ENCODE results near the gene RAP2A.

RAP2A gene

DNA sequence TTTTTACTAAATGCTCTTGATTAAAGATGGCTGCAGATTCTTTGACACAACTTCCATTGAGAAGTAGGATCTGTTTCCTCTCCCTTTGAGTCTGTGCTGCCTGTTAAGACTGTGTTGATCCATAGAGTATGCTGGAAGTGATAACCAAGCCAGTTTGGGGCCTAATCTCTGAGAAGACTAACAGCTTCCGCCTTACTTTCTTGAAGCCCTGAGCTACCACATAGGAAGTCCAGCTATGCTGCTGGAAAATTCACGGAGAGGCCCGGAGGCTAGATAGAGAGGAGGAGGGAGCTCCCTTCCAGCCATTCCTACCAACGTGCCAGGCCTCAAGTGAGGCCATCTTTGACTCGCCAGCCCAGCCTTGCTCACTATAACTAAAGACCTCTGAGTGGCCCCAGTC, 12.5 kb downstream of the RAP2A start:
- DNase-seq (ENCODE audit: low read depth, low spot score): no peak

- no peak for DNase-seq (ENCODE audit: low read depth, low spot score)
Observed at GRCh38 chr13:97448503-97449251, 14.7 kb downstream of the RAP2A start.

DNA sequence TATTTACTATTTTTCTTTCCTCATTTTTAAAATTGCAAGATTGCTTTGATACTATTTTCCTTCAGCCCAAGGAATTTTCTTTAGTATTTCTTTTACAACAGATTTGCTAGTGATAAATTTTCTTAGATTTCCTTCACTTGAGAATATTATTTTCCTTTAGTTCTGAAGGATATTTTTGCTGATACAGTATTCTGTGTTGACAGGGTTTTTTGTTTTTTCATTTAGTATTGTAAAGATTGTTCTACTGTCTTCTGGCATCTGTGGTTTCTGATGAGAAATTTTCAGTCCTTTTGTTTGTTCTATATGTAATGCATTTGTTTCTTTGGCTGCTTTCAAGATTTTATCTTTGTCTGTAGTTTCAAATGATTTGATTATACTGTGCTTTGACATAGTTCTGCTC, 20.7 kb downstream of the RAP2A start:
- no peak for DNase-seq (ENCODE audit: low read depth, low spot score)

DNA sequence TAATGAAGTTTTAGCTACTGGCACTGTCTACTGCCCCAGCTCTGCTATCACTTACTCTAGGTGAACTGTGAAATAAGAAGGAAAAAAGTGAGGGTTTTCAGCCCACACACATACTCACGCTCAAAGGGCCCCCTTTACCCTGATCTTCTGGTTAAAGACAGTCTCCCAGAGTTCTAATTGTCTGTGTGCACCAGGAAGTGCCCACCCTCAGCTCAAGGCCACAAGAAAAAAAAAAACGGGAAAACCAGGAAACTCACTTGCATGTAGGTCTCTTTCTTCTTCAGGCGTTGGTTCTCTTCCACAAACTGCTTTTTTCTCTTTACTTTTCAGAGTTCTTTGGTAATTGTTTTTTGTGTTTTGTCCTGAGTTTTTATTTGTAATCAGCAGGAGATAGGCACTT, 22.1 kb downstream of the RAP2A start:
- DNase-seq (ENCODE audit: low read depth, low spot score): no peak

DNA sequence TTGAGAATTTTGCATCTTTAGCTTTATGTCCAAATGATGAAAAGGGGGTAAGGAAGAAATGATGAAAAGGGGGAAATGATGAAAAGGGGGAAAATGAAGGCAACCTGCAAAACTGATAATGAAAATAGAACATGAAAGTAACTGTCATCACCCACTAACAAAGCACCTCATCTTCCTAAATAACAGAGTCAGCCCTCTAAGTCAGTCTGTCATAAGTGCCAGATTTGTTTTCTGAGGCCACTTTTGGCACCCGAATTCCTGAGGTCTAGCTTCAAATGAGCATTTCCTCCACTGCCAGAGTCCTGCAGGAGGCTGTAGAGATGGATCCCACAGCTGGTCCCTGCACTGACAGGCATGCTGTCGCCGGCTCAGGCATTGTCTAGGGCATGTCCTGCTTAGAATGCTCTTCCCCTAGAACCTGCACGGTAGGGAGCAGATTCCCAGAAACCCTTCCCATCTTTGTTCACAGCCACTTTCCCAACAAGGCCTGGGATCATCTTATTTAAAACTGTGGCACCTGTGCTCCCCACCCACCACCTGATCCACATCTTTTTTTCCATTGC, 25.3 kb downstream of the RAP2A start:
- no peak for DNase-seq (ENCODE audit: low read depth, low spot score)

- no peak for DNase-seq (ENCODE audit: low read depth, low spot score)
Observed at GRCh38 chr13:97460004-97460775, 26.2 kb downstream of the RAP2A start.

DNA sequence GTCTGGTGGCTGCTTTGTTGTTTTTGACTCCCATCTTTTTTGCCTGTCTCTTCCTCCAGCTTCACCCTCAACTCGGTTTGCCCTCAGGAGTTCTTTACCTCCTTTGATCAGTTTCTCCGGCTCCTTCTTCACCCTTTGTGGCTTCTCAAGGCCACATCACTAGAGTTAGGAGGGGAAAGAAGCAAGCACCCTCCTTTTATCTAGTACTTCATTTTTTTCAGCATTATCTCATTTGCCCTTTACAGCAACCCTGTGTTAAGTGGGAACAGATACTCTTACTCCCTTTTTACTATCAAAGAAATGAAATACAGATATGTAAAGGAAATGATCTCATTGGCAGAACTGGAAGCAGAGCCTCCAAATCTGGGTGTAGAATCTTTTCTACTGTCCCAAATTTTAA, 26.9 kb downstream of the RAP2A start:
- no peak for DNase-seq (ENCODE audit: low read depth, low spot score)

DNA sequence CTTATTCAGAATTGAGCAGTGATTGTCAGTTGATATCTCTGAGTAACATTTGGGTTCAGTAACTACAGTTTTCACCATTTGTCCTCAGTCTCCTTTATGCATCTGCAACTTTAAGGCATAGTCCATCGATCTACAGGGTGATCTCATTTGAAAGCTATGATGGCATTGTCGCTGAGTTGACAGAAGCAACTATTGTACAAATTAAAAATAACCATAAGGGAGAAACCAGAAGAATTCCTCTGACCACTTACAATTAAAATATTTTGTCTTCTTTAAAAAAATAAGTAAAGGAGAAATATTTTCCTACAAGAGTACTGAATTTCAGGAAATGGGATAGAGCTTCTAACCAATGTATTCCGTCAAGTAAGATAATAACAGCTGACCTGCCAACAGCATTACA, 30.6 kb downstream of the RAP2A start:
- DNase-seq (ENCODE audit: low read depth, low spot score): no peak

DNA sequence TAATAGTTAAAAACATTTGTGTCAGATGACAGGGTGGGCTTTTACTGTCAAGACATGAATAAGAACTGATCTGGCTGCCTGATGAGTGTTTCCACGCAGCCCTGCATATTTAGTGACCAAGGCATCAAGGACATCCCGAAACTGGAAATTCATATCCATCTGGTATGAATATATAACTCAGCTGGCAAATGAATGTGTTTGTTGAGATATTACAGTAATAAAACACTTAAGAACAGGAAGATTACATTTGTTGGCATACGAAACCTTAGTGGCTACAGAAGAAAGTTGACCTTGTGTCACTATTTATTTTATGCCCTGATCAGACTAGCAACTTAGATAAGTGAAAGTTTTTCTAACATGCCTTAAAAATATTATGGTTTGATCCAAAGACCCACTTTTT, 32.8 kb downstream of the RAP2A start:
- DNase-seq (ENCODE audit: low read depth, low spot score): no peak

- no peak for DNase-seq (ENCODE audit: low read depth, low spot score)
Observed at GRCh38 chr13:97468331-97468730, 34.4 kb downstream of the RAP2A start.

- no peak for DNase-seq (ENCODE audit: low read depth, low spot score)
Observed at GRCh38 chr13:97471711-97472110, 37.7 kb downstream of the RAP2A start.

GRCh38 chr13:97474349-97474980, 40.5 kb downstream of the RAP2A start:
- no peak for DNase-seq (ENCODE audit: low read depth, low spot score)

- no peak for DNase-seq (ENCODE audit: low read depth, low spot score)
Observed at GRCh38 chr13:97475011-97475410, 41.0 kb downstream of the RAP2A start.

GRCh38 chr13:97477844-97478243, 43.9 kb downstream of the RAP2A start:
- no peak for DNase-seq (ENCODE audit: low read depth, low spot score)

DNA sequence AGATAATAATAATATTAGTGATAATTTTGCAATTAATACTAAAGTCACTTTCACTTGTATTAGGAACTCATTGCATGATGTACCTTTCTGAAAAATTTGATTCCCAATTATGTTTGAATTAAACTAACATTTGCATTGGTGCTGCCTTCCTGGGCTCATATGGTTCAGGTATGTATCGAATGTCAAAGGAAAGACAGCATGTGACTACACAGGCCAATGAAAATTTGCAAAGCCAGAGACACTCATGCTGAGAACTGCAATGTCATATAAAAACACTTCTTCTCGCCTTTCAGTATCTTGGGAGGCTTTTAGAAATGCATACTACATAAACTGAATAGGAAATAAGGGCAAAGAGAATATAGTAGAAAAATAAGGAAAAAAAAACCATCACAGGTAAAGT, 44.3 kb downstream of the RAP2A start:
- DNase-seq (ENCODE audit: low read depth, low spot score): no peak

DNA sequence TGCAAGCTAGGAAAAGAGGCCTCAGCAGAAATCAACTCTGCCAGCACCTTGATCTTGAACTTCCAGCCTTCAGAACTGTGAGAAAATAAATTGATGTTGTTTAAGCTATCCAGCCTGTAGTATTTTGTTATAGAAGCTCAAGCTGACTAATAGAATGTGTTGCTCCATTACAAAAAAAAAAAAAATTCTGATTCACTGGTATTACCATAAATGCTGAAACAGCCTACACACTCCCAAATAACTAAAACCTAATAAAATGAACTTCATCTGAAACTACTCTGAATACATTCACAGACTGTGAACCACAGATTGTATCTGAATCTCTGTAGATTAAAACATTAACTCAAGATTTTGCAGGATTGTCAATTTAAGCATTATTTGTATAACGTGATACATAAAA, 49.5 kb downstream of the RAP2A start:
- no peak for DNase-seq (ENCODE audit: low read depth, low spot score)

DNA sequence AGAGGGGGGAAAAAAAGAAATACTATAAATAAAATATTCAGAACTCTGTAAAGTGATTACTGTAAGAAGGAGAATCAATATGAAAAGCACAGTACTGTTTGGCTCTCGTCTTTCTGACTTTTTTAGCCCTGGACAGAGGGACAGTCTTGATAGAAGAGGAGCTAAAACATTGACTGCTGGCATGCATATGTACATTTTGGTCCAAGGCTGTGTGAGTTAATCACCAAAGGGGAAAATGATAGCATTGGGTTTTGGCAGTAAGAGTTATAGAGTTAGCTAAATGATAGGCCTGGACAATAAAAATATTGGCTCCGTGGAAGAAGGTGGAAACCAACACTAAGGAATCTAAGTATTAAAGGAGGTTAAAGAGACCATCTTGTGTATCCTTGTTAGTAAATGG, 50.3 kb downstream of the RAP2A start:
- DNase-seq (ENCODE audit: low read depth, low spot score): no peak

DNA sequence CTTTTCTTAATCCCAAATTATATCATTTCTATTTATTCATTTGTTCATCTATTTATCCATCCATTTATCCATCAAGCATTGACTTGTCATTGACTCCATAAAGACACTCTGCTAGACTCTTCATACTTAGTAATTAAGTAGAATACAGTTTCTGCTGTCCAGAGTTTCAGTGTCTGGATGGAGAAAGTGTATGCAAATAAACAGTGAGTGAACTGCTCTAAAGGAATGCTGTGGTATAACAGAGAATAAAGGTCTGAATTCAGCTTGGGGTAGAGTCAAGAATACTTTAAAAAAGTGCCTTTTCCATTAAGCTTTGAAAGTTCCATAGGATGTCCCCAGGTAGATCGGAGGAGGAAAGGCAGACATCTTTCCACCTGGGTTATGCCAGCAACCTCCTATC, 51.4 kb downstream of the RAP2A start:
- DNase-seq (ENCODE audit: low read depth, low spot score): no peak

- DNase-seq (ENCODE audit: low read depth, low spot score): no peak
Observed at GRCh38 chr13:97490702-97491307, 56.8 kb downstream of the RAP2A start.

DNA sequence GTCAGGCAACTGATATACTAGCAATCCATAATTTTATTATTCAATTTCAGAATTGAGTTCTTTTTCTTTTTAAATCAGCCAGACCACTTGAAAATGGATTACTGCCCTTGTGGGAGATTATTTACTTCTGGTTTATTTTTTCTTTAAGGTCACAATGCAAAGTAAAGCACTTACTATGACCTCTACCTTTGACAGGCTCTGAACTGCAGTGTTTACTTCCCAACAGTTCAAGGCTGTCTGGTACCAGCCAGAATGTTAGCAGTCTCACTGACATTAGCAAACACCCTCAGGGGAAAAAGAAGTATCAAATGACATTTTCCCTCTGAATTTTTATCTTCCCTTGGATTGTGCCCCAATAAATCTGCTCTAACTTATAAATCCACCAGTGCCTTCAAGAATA, 57.5 kb downstream of the RAP2A start:
- DNase-seq (ENCODE audit: low read depth, low spot score): no peak

GRCh38 chr13:97492257-97492656, 58.3 kb downstream of the RAP2A start:
- no peak for DNase-seq (ENCODE audit: low read depth, low spot score)
